Stimulated activated CD8-positive, alpha-beta memory T cell treated with anti-CD3 and anti-CD28 coated beads, Interleukin-12 subunit alpha, Interleukin-12 subunit beta, amount 100 ng/mL, for 24 hours (primary cell): ENCODE measurements around the gene OR4C16.

Experiments
- DNase-seq: peaks from one replicate; pipeline ENCODE4 v3.0.0-alpha.2; 2020; ENCODE audit errors: extremely low read depth

Gene OR4C16, protein sequence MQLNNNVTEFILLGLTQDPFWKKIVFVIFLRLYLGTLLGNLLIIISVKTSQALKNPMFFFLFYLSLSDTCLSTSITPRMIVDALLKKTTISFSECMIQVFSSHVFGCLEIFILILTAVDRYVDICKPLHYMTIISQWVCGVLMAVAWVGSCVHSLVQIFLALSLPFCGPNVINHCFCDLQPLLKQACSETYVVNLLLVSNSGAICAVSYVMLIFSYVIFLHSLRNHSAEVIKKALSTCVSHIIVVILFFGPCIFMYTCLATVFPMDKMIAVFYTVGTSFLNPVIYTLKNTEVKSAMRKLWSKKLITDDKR

DNA sequence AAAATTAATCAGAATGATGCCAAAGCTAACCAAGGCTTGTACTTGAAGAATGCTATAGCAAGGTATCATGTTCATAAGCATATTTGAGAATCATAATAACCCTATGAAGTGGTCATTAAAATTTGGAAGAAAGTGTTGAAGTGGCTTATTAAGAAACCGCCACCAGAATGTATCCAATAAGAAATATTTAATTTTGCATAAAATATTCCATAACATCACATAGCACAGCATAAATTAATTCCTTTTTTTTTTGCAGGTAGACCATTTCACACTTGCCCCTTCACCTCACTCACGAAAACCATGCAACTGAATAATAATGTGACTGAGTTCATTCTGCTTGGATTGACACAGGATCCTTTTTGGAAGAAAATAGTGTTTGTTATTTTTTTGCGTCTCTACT is at the start of gene OR4C16:
OR4C16 (plus strand) TSS at position 301 of the 400 bp plus-strand sequence; CDS start at position 301, 0 bp downstream.
- DNase-seq: no peak

GRCh38 chr11:55554169-55554568 is 17.8 kb upstream of the OR4C16 start, which contains the start of gene OR4C15:
Gene OR4C15, plus strand, starts transcription at chr11:55554469. Its CDS starts 0 bp downstream, at chr11:55554469.
- DNase-seq: no peak

DNA sequence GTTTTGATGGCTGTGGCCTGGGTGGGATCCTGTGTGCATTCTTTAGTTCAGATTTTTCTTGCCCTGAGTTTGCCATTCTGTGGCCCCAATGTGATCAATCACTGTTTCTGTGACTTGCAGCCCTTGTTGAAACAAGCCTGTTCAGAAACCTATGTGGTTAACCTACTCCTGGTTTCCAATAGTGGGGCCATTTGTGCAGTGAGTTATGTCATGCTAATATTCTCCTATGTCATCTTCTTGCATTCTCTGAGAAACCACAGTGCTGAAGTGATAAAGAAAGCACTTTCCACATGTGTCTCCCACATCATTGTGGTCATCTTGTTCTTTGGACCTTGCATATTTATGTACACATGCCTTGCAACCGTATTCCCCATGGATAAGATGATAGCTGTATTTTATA is 620 bp downstream of the OR4C16 start:
- no peak for DNase-seq

GRCh38 chr11:55607545-55607944 is 35.6 kb downstream of the OR4C16 start, which contains the start of gene OR4C11:
Gene OR4C11, minus strand, starts transcription at chr11:55607645. Its CDS starts 3,272 bp downstream, at chr11:55604373.
- no peak for DNase-seq
